H9 (cell line): ENCODE measurements around the gene TBRG1. TPM values are rescaled to one million over a fixed set of nuclear protein-coding genes. Genes with fewer than 3 reads are reported as not detected.

Experiments used
- DNase-seq: peaks from one replicate; pipeline ENCODE4 v3.0.0-alpha.2; 2017
- H2AFZ ChIP-seq: one replicate; pipeline ENCODE4 v1.6.1; 2013; ENCODE audit warnings: mild to moderate bottlenecking, low read length, control low read depth, moderate library complexity
- H2AK5ac ChIP-seq: 2 replicates; pipeline ENCODE4 v1.6.1; 2013; ENCODE audit warnings: low read length, control low read depth, mixed read lengths; ENCODE audit not compliant: insufficient read length
- H2BK120ac ChIP-seq: one replicate; pipeline ENCODE4 v1.6.1; 2013; ENCODE audit warnings: low read depth, mild to moderate bottlenecking, low read length, control low read depth, inconsistent platforms; ENCODE audit not compliant: poor library complexity, severe bottlenecking
- H2BK12ac ChIP-seq: 2 replicates; pipeline ENCODE4 v1.6.1; 2013; ENCODE audit warnings: low read length, control low read depth, mixed read lengths, low read depth; ENCODE audit not compliant: insufficient read length
- H2BK15ac ChIP-seq: 2 replicates; pipeline ENCODE4 v1.6.1; 2013; ENCODE audit warnings: low read depth, low read length, control low read depth
- H2BK20ac ChIP-seq: one replicate; pipeline ENCODE4 v1.6.1; 2013; ENCODE audit warnings: low read depth, mild to moderate bottlenecking, low read length, control low read depth, inconsistent platforms; ENCODE audit not compliant: poor library complexity, severe bottlenecking
- H2BK5ac ChIP-seq: 2 replicates; pipeline ENCODE4 v1.6.1; 2013; ENCODE audit warnings: low read length, control low read depth, mixed read lengths; ENCODE audit not compliant: insufficient read length
- H3K14ac ChIP-seq: 2 replicates; pipeline ENCODE4 v1.6.1; 2013; ENCODE audit warnings: low read length, control low read depth; ENCODE audit not compliant: insufficient read depth
- H3K18ac ChIP-seq: 2 replicates; pipeline ENCODE4 v1.6.1; 2013; ENCODE audit warnings: low read depth, mild to moderate bottlenecking, mixed read lengths, low read length, control low read depth; ENCODE audit not compliant: insufficient read length
- H3K23ac ChIP-seq: 2 replicates; pipeline ENCODE4 v1.6.1; 2013; ENCODE audit warnings: low read length, control low read depth, mixed read lengths, low read depth; ENCODE audit not compliant: insufficient read length
- H3K23me2 ChIP-seq: 2 replicates; pipeline ENCODE4 v1.6.1; 2013; ENCODE audit warnings: low read depth, mild to moderate bottlenecking, mixed read lengths, low read length, control low read depth; ENCODE audit not compliant: insufficient read length, poor library complexity, severe bottlenecking
- H3K27ac ChIP-seq: 2 replicates; pipeline ENCODE4 v1.5.1; 2013; ENCODE audit warnings: low read length, control low read depth, mixed read lengths, low read depth; ENCODE audit not compliant: insufficient read length
- H3K27me3 ChIP-seq: 2 replicates; pipeline ENCODE4 v1.6.1; 2013; ENCODE audit warnings: low read length, control low read depth, inconsistent platforms; ENCODE audit not compliant: insufficient read depth
- H3K4ac ChIP-seq: 2 replicates; pipeline ENCODE4 v1.6.1; 2013; ENCODE audit warnings: low read depth, mild to moderate bottlenecking, control low read depth, inconsistent platforms, low read length, moderate library complexity
- H3K4me1 ChIP-seq: 2 replicates; pipeline ENCODE4 v1.6.1; 2013; ENCODE audit warnings: low read length, control low read depth, inconsistent platforms; ENCODE audit not compliant: insufficient read depth
- H3K4me2 ChIP-seq: 2 replicates; pipeline ENCODE4 v1.6.1; 2013; ENCODE audit warnings: low read length, control low read depth, mixed read lengths; ENCODE audit not compliant: insufficient read length, insufficient read depth
- H3K56ac ChIP-seq: 2 replicates; pipeline ENCODE4 v1.6.1; 2013; ENCODE audit warnings: low read depth, mild to moderate bottlenecking, mixed read lengths, low read length, control low read depth; ENCODE audit not compliant: insufficient read length
- H3K79me1 ChIP-seq: 2 replicates; pipeline ENCODE4 v1.6.1; 2013; ENCODE audit warnings: low read depth, mild to moderate bottlenecking, moderate library complexity, low read length, control low read depth, inconsistent platforms; ENCODE audit not compliant: insufficient read depth, poor library complexity, severe bottlenecking
- H3K79me2 ChIP-seq: 2 replicates; pipeline ENCODE4 v1.6.1; 2013; ENCODE audit warnings: low read length, control low read depth, inconsistent platforms; ENCODE audit not compliant: insufficient read depth
- H3K9ac ChIP-seq: 2 replicates; pipeline ENCODE4 v1.6.1; 2013; ENCODE audit warnings: low read length, control low read depth, mixed read lengths; ENCODE audit not compliant: insufficient read length; ENCODE audit errors: extremely low read depth
- H3K9me3 ChIP-seq: one replicate; pipeline ENCODE4 v1.6.1; 2013; ENCODE audit warnings: low read depth, low read length, inconsistent platforms; ENCODE audit not compliant: control insufficient read depth
- H3T11ph ChIP-seq: one replicate; pipeline ENCODE4 v1.6.1; 2013; ENCODE audit warnings: mild to moderate bottlenecking, low read length, control low read depth, inconsistent platforms
- H4K20me1 ChIP-seq: one replicate; pipeline ENCODE4 v1.6.1; 2013; ENCODE audit not compliant: control insufficient read depth, insufficient read length, insufficient read depth
- H4K5ac ChIP-seq: 2 replicates; pipeline ENCODE4 v1.6.1; 2013; ENCODE audit warnings: low read depth, mild to moderate bottlenecking, mixed read lengths, low read length, control low read depth; ENCODE audit not compliant: insufficient read length
- H4K8ac ChIP-seq: replicated peaks from 2 replicates; pipeline ENCODE4 v1.6.1; 2013; ENCODE audit warnings: low read length, control low read depth, mixed read lengths, low read depth; ENCODE audit not compliant: insufficient read length
- H4K91ac ChIP-seq: 2 replicates; pipeline ENCODE4 v1.6.1; 2013; ENCODE audit warnings: low read depth, mild to moderate bottlenecking, moderate library complexity, mixed read lengths, low read length, control low read depth; ENCODE audit not compliant: insufficient read length
- H3K27ac Mint-ChIP-seq, 3 experiments: 2 replicates in 2 of 3; 3 replicates in 1 of 3; pipeline ENCODE4 v1.8.0; 2020 to 2021; ENCODE audit warnings: mixed read lengths in 3 of 3, mild to moderate bottlenecking in 1 of 3, moderate library complexity in 1 of 3
- H3K27me3 Mint-ChIP-seq: 2 replicates; pipeline ENCODE4 v1.8.0; 2021; ENCODE audit warnings: low read depth, mild to moderate bottlenecking, moderate library complexity, mixed read lengths
- H3K36me3 Mint-ChIP-seq, 3 experiments: 2 replicates in 2 of 3; 3 replicates in 1 of 3; pipeline ENCODE4 v1.8.0; 2020 to 2021; ENCODE audit warnings: low read depth in 3 of 3, mixed read lengths in 3 of 3; ENCODE audit not compliant: insufficient read depth in 1 of 3
- H3K4me1 Mint-ChIP-seq, 2 experiments: 2 replicates each; pipeline ENCODE4 v1.8.0; 2020; ENCODE audit warnings: mixed read lengths in 2 of 2
- H3K4me3 Mint-ChIP-seq, 2 experiments: 2 replicates in 1 of 2; 3 replicates in 1 of 2; pipeline ENCODE4 v1.8.0; 2020 to 2021; ENCODE audit warnings: mild to moderate bottlenecking in 2 of 2, mixed read lengths in 2 of 2, moderate library complexity in 1 of 2
- H3K9me3 Mint-ChIP-seq, 2 experiments: 2 replicates in 1 of 2; 3 replicates in 1 of 2; pipeline ENCODE4 v1.8.0; 2020; ENCODE audit warnings: mild to moderate bottlenecking in 2 of 2, mixed read lengths in 2 of 2, moderate library complexity in 1 of 2
- CTCF ChIP-seq: fragments of 200-600 bp; sonication (generic); conservative IDR thresholded peaks from 3 replicates; pipeline ENCODE4 v1.8.0; 2021; ENCODE audit warnings: antibody characterized with exemption, mild to moderate bottlenecking
- WGBS: extraction: QIAGEN DNeasy Blood & Tissue Kit; methylation state at CpG from one replicate; pipeline ENCODE4 v1.1.7; 2013; ENCODE audit warnings: missing lambda C conversion rate, low lambda C conversion rate, mixed read lengths; ENCODE audit not compliant: insufficient read length; ENCODE audit errors: extremely low coverage; 5-methylcytosine and 5-hydroxymethylcytosine counted together
- total RNA-seq: library from RNA; stranded (reverse); gene quantifications from 2 replicates; pipeline ENCODE4 v1.2.1, GENCODE V29; 2021

The TBRG1 gene
- total RNA-seq, 1 experiment from 2014 or later = 23.9 TPM

DNA sequence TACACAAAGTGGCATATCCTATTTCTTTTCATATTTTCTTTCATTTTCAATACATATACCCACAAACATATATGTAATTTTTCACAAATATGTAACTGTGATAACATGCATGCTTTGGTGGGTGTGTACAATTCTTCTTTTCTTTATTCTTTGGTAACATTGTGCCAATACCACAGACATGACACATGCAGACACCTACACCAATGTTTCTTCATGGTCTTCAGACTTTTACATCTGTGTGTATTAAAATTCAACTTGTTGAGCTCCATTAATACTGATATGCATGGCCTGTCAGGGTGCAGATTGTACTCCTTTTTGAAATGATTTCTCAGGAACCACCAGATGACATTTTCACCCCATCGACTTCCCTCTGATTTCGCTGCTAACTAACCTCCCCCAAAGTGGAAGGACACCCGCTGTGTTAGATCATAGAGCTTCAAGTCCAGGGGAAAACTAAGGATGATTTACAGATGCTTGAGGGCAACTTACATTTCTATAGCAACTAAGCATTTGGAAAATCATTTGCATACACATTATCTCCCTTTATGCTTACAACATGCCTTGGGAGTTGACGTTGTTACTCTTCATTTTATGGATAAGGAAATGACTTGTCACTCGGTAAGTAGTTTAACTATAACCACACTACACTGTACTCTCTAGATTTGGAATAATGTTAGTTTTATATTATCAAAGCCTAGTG is 21.9 kb upstream of the TBRG1 start:
- no peak overlapping the region for H3K4me3 Mint-ChIP-seq
- no CpG with 5 or more reads among the region's 5 CpGs for WGBS
- no peak for DNase-seq
- Histone ChIP-seq H3K56ac (no peak overlapping the region), H3K4ac (no peak overlapping the region), H4K5ac (no peak overlapping the region), H3K9ac (no peak overlapping the region), H3K79me1 (no peaks in the 10 kb centered on the region), H3K4me1 (peaks cover 4% of the 10 kb centered on the region; the same call in 1 of the 2 replicates), H3K18ac (no peak overlapping the region), H3K23ac (no peak overlapping the region), H4K8ac (no peak overlapping the region), H2BK12ac (no peak overlapping the region), H4K91ac (no peak overlapping the region), H2BK120ac (no peak overlapping the region), H3K23me2 (no peaks in the 10 kb centered on the region), H2AFZ (no peak overlapping the region), H2AK5ac (no peak overlapping the region), H3K27me3 (no peaks in the 10 kb centered on the region), H2BK15ac (no peak overlapping the region), H3T11ph (no peak overlapping the region), H2BK5ac (no peak overlapping the region), H3K79me2 (no peaks in the 10 kb centered on the region), H3K14ac (no peak overlapping the region), H2BK20ac (no peak overlapping the region), H3K9me3 (no peaks in the 10 kb centered on the region), H4K20me1 (no peaks in the 10 kb centered on the region), H3K27ac (no peak overlapping the region), H3K4me2 (no peak overlapping the region)
- no peaks in the 10 kb centered on the region for H3K36me3 Mint-ChIP-seq
- peaks cover 7% of the 10 kb centered on the region for H3K27me3 Mint-ChIP-seq
- H3K4me1 Mint-ChIP-seq = peaks cover 9 to 10% of the 10 kb centered on the region in 2 experiments
- TF ChIP-seq CTCF = no peak
- no peak overlapping the region for H3K27ac Mint-ChIP-seq
- no peaks in the 10 kb centered on the region; a peak in 1 of 5 replicates for H3K9me3 Mint-ChIP-seq
